NCI-H187 (cell line): ENCODE results near the gene MAP3K20.
A peak's percentile ranks its signal among the peaks of the same experiment; 100 is the strongest.
"Not testable (repeated sequence)": the region's sequence is repeated elsewhere in the genome, so short reads cannot be mapped to it uniquely, and the experiment has no call there.

ENCODE experiments used
- DNase-seq, 2 experiments: peaks; one replicate each; lab custom pipeline; 2025; lab: John Stamatoyannopoulos, UW

Gene MAP3K20

GRCh38 chr2:173204316-173204715, 128.7 kb downstream of the MAP3K20 start:
- DNase-seq = no peak

DNA sequence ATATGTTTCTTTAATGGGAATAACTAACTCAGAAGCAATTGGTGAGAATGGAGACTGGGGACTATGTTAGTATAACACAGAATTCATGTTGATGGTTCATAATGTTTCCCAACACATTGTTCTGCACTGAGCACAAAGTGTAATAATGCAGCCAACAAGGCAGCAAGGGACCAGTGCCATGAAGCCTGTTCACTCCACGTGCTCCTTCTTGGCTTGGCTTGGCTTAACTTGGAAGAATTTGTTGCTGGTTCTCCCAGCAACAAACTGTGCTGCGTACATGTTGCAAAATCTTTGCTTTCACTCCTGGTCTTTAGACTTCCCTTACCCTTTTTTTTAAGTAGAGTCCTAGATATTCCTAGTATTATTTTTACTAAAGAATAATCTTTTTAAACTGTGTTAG, 129.7 kb downstream of the MAP3K20 start:
- no peak for DNase-seq

GRCh38 chr2:173207124-173207523, 131.5 kb downstream of the MAP3K20 start:
- not testable (repeated sequence) for DNase-seq

- peak in 1 of 2 experiments; percentile 9 for DNase-seq
Observed at GRCh38 chr2:173210270-173211196, 134.9 kb downstream of the MAP3K20 start.

GRCh38 chr2:173213181-173213580, 137.5 kb downstream of the MAP3K20 start:
- no peak for DNase-seq

GRCh38 chr2:173214213-173214612, 138.6 kb downstream of the MAP3K20 start:
- DNase-seq = no peak

- no peak for DNase-seq
Observed at GRCh38 chr2:173215316-173215715, 139.7 kb downstream of the MAP3K20 start.

DNA sequence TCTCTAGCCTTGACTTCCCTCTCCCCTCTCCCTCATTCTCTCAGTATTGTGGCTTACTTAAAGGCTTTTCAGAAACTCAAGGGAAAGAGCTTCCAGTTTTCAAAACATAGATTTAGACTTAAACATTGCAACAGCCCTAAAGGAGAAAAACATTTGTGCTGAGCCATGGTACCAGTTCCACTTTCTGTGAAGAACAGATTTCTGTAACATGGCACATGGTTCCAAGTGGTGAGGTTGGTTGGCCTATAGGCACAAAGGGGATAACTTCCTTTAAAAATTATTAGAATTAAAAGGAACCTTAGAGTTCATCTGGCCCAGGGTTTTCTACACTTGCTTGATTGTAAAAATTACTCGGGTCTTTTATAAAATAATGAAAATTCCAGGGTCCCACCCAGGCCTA, 140.4 kb downstream of the MAP3K20 start:
- no peak for DNase-seq

DNA sequence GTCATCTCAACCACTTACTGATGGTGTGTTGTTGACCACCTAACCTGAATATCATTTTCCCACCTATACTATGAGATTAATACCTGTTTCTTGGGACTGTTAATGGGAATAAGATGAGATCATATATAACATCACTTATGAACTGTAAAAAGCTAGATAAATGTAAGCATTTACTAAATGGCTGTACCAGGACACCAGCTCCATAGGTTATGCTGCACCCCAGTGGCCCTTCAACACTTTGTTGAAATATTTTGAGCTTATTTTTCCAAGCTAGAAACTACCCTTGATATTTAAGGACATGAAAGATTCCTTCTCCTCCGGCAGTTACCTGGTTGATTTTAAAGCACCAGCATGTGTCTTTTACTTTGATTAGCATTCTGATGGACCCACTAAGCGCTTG, 141.0 kb downstream of the MAP3K20 start:
- no peak for DNase-seq

GRCh38 chr2:173217116-173217840, 141.6 kb downstream of the MAP3K20 start:
- no peak for DNase-seq

GRCh38 chr2:173218326-173219056, 142.8 kb downstream of the MAP3K20 start:
- no peak for DNase-seq

DNA sequence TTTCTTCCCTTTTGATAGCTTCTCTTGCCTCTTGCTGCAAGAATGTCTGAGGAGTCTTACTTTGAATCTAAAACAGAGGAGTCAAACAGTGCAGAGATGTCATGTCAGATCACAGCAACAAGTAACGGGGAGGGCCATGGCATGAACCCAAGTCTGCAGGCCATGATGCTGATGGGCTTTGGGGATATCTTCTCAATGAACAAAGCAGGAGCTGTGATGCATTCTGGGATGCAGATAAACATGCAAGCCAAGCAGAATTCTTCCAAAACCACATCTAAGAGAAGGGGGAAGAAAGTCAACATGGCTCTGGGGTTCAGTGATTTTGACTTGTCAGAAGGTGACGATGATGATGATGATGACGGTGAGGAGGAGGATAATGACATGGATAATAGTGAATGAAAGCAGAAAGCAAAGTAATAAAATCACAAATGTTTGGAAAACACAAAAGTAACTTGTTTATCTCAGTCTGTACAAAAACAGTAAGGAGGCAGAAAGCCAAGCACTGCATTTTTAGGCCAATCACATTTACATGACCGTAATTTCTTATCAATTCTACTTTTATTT, 145.6 kb downstream of the MAP3K20 start:
- DNase-seq = no peak

DNA sequence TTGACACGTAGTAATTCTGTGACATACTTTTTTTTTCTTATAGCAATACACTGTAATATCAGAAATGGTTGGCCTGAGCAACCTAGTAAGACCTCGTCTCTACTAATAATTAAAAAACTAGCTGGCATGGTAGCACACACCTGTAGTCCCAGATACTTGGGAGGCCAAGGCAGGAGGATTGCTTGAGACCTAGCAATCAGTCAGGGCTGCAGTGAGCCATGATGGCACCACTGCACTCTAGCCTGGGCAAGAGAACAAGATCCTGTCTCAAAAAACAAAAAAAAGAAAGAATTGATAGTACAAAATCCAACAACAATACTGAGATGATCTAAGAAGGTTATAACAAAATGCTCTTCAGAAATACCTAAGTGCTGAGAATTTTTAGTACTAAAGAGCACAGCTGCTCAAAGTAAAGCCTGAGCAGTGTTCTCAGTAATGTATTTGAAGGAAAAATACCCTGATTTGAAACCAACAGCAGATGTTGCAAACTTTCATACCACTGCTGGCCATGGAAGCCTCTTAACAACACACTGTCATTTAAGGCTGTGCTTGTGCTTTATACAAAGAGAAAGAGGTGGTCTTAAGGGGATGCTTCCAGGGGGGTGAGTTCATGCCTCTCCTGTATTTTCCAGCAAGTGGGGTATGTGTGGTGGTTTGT, 146.4 kb downstream of the MAP3K20 start:
- DNase-seq = no peak

GRCh38 chr2:173223871-173224270, 148.2 kb downstream of the MAP3K20 start:
- no peak for DNase-seq

DNA sequence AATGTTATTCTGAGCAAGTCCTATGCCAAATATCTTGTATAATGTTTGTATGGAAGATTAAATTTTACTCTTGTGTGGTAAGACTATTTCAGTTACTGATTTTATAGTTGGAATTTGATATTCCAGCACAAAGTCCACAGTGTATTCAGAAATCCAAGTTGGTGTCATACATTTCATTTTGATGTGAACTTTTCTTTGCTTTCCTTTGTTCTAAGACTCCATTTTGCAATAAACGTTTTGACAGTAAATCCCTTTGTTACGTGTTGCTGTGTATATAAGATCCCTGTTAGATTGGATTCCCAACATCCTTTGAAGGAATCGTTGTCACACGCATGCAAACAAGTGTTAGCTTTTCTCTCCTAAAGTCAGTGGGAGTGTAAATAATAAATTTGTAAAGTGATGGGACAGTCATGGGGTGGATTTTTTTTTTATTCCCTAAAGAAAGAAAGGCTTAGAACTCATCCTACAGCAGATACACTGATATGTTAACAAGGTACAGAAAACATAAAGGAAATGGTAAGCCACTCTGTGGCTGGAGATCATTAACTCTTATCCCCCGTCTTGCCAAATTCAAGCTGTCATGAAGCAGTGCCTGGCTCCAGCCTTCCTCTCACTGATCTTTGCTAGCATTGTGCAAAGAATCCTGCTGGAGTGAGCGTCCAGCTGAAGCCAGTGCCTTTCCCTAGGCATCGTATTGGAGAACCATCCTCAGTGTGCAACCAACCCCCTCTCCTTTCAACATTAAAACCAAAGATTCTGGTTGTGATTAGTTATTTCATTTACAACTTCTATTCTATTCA, 151.5 kb downstream of the MAP3K20 start:
- DNase-seq = no peak

DNA sequence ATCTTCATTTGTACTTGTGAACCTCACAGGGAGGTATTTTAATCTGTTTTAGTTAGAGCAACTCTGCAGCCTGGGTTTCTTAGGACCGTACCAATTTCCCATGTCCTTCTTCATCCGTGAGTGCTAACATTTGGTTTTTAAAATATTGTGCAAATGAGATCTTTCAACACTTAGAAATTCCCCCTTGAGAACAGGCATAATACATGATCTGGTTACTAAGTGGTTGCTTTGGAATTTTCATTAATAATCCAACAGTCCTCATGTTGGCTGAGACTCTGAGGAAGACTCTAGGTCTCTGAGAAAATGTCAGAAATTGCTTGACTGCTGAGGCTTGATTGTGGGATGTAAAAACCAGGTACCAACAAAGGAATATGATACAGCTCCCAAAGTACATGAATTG, 153.4 kb downstream of the MAP3K20 start:
- DNase-seq = no peak

- no peak for DNase-seq
Observed at GRCh38 chr2:173230181-173230580, 154.5 kb downstream of the MAP3K20 start.

GRCh38 chr2:173231042-173231441, 155.4 kb downstream of the MAP3K20 start:
- peak; percentile 14 to 37 for DNase-seq

DNA sequence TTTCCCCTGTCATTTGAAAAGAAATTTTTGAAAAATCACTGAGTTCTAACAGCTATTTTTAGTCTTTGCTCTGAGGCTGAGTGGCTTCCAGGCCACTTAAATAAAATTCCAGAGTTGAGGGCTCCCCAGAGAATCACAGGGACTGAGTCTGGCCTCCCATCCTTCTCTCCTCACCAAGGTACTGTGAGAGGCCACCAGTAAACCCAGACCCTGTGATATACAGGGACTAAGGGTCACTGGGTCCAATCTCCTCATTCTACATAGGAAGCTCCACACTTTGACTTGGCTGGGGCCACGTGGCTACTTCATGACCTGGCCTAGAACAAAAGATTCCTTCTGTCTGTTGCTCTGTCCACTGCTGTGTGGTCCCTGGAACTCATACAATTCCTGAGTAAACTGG, 155.8 kb downstream of the MAP3K20 start:
- DNase-seq = peak in 1 of 2 experiments; percentile 15

DNA sequence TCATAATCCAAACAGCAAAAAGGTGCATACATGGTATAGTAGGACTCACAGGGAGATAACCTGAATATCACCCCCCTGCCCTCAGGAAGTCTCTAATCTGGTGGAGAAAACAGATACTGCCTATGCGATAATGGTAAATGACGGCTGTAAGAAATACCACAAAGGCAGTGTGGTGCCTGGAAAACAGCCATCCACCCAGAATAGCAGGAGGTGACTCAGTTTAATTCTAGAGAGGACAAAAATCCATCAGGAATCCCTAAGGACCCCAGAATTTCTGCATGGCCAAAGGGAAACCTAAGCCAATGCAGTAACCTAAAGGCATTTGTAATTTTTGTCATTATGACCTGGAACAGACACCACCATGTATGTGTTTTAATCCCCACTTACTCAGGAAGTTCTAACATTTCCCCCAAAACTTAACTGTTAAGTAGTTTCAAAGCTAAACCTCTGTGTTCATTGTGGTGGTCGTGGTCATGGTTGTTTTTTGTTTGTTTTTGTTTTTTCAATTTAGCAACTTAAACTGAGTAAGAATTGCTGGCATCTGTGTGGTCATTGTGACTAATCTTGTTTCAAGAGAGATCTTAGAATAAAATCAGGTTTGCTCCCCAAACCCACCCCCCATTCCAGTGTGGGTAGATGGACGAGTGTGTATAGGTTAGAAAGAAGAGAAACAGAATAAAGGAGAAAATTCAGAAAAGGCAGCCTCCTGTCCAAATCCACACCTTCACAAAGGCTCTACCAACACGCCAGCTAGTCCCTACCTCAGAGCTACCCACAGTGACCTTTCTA, 157.5 kb downstream of the MAP3K20 start:
- DNase-seq = no peak
